Ovary (tissue), 3 donors: Measurements from ENCODE around the gene FIGLA.

Source experiments
- EP300 ChIP-seq: sonication (generic); formaldehyde crosslinking; IDR thresholded peaks from one replicate; pipeline ENCODE4 v1.6.1; 2017; ENCODE audit warnings: antibody characterized with exemption
- TF ChIP-seq, protein P1 (sequence below), 3 donors: fragments of 450-650 bp in 2 of 3; fragments of 200-600 bp in 1 of 3; IDR thresholded peaks; one replicate each; pipeline versions ENCODE4 v1.5.1 to v1.8.0; 2016 to 2022; ENCODE audit warnings: antibody characterized with exemption in 3 of 3, mild to moderate bottlenecking in 1 of 3
- donor health status: DM: no; HTN: no; CAD: no.

DNA sequence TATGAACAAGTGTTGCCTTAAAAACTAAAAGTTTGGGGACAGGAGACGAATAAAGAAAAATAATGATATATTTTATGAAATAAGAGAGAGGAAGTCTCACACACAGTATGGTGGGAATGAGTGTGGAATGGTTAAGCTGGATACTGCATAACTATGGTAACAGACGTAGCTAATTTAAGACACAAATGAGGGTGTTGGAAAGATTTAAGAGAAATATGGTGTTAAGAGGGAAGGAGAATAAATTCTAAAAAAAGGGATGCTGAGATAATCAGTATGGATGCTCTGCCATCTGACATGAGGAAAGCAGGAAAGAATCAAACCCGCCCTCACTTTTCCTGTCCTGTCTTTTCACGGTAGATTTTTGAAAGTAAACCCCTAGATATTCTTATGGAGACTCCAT, 33.1 kb downstream of the FIGLA start:
- TF ChIP-seq, protein P1, sequence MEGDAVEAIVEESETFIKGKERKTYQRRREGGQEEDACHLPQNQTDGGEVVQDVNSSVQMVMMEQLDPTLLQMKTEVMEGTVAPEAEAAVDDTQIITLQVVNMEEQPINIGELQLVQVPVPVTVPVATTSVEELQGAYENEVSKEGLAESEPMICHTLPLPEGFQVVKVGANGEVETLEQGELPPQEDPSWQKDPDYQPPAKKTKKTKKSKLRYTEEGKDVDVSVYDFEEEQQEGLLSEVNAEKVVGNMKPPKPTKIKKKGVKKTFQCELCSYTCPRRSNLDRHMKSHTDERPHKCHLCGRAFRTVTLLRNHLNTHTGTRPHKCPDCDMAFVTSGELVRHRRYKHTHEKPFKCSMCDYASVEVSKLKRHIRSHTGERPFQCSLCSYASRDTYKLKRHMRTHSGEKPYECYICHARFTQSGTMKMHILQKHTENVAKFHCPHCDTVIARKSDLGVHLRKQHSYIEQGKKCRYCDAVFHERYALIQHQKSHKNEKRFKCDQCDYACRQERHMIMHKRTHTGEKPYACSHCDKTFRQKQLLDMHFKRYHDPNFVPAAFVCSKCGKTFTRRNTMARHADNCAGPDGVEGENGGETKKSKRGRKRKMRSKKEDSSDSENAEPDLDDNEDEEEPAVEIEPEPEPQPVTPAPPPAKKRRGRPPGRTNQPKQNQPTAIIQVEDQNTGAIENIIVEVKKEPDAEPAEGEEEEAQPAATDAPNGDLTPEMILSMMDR (IDR thresholded peaks at IDR 0.05): no peak
- TF ChIP-seq EP300: no peak
